ENCODE measurements around the gene SEMA3A.

SEMA3A gene

DNA sequence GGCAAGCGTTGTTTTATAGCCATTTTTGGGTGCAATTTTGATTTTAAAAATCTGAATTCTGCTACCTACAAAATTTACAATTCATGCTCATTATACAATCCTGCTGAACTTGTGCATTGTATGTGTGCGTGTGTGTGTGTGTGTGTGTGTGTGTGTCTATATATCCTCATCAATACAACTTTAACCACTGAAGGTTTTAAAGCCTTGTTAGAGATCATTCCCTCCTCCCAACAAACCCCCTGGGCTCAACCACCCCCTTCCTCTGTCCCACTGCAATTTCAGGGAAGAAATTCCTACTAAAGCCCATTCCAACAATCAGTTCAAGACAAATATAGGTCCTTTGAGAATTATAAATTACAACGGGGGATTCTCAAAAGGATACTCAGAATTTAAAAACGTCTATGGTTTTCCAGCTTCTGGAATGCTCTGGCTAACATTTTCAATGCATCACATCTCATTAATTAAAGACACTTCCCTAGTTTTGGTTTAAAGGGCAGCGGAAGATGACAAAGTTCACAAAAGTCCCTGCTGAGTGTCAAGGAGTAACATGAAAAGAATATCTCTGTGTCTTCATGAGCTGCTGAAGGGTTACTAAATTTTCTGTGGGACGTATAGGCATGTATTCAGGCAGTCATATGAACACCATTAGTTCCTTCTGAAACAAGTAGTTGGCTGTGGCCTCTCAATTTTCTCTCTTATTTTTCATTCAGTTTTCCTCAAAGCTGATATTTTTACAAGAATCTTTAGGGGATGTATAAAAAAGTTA, 889 bp upstream of the SEMA3A start:
- no peak for DNase-seq (ENCODE audit: low read depth, low spot score)

DNA sequence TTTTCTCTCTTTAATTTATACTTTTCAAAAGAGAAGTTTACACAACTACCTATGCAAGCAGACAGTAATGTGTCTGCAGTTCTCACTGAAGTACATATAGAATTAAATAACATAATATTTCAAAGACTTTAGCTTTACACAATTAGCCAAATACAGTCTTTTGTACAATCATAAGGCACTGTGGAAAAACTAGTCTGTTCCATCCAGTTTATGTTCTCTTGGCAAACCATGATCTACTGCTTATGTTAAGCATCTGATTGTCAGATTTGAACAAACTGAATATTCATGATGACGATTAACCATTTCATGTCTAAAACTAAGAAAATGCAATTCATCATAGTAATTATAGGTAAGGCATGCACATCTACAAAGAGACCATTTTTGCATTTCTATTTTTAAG, 842 bp downstream of the SEMA3A start:
- no peak for DNase-seq (ENCODE audit: low read depth, low spot score)

GRCh38 chr7:84191842-84192241, 2.7 kb downstream of the SEMA3A start:
- DNase-seq (ENCODE audit: low read depth, low spot score): no peak

DNA sequence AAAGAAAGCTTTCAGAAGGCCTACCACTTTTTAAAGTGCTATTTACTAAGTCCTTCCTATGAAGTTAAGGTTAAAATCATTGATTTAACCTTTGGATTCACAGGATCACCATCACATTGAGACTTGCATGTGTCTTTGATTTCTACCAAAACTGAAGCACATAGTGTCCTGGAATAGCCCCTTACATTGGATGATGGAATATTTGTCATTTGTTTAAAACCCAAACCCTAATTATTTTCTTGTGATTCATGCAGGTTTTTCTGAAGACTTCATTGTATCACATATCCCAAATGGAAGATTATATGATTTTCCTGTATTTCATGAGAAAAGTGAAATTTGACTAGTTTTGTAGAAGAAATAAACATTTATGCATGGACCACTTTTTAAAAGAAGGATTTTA, 3.3 kb downstream of the SEMA3A start:
- no peak for DNase-seq (ENCODE audit: low read depth, low spot score)

DNA sequence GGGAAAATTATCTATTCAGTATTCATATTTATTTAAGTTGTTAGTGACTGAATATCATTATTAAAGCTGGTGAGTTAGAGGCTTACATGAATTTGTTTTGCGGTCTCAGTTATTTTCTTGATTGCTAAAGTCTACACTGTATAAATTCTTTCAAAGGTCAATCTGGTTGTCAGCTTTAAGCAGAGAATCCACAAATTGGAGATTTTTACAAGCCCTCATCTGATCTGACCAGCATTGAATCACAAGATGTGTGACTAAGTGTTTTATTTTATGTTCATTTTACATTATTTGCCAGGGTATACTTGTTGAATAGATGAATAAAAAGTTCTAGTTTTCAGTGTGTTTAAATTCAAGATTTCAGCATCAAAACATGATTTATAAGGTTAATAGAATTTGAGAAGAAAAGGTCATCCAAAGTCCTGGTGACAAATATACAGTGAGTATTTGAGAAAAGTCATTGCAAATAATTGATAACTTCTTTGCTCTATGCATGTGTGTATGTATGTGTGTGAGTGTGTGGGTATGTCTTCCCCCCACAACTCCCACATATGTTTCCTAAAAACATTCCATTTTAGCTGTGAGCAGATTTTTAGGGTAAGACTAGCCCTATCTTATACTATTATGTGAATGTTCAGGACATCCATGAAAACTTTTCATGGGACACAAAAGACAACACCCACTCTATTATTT, 4.4 kb downstream of the SEMA3A start:
- DNase-seq (ENCODE audit: low read depth, low spot score): no peak

- no peak for DNase-seq (ENCODE audit: low read depth, low spot score)
These were observed 5.7 kb downstream of the SEMA3A start for GRCh38 chr7:84188786-84189405.

DNA sequence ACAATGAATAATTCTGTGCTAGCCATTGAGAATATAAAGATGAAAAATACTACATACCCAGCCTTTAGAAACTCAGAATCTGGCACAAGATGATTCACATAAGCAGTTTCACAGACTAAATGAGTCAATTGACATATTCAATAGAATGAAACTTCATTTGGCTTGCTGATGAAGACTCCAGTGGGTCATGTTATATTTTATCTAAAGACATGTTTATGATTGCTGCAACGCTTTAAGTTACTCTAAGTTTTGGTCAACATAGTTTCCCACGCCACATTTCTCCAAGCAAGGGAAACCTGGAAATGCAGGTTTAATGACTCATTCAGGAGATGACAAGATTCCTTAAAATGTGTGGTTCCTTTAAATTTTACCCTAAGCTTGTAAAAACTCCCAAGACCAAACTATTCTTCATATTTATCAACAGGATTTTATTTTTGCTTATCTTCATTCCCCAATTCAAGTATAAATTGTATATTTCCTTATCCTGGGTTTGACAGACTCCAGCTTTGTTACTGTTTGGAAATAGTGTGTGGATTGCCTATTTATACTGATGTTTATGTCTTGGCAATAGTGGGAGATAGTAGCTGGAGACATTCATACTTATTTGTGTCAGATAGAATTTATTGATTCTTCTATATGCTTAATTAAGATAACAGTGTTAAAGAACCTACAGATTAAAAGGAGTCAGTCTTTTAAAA, 6.6 kb downstream of the SEMA3A start:
- no peak for DNase-seq (ENCODE audit: low read depth, low spot score)

DNA sequence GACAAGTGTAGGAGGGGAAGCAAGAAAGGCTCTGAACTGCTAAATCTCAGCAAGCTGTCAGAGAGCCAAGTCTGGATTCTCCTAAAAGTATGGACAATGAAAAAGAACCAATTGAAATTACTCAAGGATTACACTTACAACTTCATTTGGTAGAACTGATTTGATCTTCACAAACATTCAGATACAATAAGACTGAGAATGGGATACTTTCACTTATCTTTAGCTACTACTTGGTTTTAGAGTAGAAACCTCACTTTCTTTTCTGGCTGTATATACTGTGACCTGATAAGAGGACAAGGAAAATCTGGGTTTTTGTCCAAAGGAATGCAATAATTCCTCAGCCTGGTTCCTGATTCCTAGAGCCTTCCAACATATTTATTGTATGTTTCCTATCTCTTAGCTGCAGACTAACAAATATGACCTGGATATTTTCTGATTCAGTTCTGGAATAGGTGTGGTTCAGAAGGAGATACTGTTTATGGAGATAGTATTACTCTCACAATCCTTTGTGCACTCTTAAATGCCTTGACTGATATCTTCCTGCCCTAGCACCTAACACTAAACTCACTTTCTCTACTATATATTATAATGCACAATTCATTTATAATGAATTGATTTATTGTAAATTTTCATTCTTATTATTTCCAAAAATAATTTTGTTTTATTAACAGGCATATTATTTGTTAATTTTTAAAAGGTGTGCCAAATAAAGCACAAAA, 7.3 kb downstream of the SEMA3A start:
- no peak for DNase-seq (ENCODE audit: low read depth, low spot score)

GRCh38 chr7:84183741-84184140, 10.8 kb downstream of the SEMA3A start:
- no peak for DNase-seq (ENCODE audit: low read depth, low spot score)

DNA sequence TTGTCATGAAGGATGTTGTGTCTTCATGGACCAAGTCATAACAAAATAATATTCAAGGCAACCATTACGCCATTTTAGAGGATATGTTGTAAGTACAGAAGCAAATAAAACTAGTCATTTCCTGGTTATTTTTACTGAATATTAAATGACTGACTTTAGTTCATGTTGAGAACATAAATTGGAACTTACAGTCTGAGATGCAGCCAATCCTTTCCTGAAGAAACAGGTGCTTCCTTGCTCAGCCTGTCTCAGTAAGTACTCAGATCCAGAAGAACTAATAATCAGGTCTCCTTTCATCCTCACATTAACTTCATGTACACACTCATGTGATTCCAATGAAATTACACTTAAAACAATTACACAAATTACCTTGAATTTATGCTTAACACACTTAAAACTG, 12.3 kb downstream of the SEMA3A start:
- no peak for DNase-seq (ENCODE audit: low read depth, low spot score)

DNA sequence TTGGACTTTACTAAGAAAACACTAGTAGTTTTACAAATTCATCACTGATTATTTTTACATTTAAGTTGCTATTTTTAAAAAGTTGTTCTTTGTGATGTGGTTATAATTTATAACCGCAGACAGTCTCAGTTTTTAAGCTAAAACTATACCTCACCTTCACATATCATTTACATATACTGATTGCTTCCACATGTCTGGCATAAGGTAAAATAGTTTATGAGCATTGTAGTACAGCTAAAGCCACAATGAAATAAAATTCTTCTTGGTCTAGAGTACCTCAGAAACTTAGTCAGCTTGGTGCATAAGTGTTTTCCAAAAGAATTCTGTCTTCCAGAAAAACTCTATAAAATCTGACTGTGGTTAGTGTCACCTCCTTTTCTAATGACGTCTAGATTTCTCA, 13.0 kb downstream of the SEMA3A start:
- DNase-seq (ENCODE audit: low read depth, low spot score): no peak

DNA sequence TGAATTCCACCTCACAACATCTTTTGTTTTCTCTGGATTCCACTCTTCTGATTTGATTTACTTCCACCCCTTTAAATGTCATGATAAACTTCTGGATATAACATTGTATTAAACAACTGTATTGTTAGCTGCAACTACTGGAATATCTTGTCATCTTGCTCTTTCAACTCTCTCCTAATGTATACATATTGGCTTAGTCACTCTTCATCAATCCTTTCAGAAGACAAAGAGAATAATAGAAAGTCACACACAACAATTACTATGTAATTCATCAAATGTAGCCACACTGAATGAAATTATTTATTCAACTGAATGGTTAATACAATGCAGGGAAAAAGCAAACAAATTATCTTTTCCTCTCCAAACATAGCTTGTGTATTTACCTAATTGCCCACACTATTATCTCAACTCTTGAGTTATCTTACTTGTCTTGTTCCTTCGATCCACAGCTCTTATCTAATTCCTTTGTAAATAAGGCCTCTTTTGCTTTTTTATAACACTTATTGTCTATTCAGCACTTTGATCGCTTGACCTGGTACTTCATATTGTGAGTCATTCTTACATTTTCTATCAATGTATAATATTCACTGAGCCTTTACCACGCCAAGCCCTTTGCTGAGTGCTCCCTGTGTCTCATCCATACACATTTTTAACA, 16.7 kb downstream of the SEMA3A start:
- no peak for DNase-seq (ENCODE audit: low read depth, low spot score)

DNA sequence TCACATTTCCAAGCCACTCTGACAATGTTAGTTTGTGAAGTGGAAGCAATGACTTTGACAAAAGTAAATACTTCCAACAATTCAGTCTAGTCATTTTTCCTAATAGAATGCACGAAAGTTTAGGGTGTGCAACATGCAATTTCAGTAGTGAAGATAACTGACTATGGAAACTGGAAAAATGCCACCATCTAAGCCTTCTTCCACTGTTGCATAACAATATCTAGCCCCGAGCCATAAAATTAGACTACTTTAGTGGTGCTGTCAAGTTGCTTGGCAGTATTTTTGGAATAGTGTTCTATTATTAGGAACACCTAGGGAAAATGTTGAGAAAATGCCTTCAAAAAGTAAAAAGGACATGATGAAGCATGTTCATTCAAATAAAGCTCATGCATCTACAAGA, 17.9 kb downstream of the SEMA3A start:
- DNase-seq (ENCODE audit: low read depth, low spot score): no peak

DNA sequence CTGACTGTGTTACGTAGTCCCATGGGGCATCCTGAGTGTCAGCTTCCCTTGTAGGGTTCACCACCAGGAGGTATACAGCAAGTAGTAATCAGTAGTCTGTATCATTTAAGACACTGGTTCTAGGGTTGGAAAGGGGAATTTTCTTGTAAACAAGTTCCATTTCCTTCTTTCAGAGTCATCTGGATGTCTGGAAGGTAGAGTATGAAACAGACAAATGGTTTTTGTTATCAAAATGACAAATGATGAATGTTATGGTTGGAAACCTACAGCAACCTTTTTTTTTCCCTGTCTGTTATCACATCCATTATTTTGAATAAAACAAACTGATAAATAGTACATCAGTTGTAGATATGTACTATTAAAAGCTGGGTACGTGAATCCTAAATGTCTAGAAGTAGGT, 19.1 kb downstream of the SEMA3A start:
- DNase-seq (ENCODE audit: low read depth, low spot score): no peak

- no peak for DNase-seq (ENCODE audit: low read depth, low spot score)
These were observed 23.9 kb downstream of the SEMA3A start for GRCh38 chr7:84170646-84171045.

DNA sequence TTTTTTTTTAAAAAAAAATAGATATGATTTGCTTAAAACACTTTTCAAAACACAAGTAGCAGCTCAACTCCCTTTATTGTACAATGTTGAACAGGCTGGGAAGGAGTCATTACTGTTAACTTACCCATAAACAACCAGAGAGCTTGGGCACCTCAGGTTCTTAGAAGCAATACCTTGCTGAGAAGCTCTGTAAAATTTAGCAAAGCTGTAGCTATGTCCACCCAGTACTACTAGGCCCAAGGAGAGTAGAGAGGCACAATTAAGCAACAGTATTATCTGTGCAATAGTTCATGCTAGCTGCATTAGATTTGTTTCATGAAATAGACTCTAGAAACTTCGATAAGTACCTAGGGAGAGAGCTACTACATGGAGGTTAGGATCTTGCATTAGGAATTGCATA, 32.0 kb downstream of the SEMA3A start:
- DNase-seq (ENCODE audit: low read depth, low spot score): no peak

- no peak for DNase-seq (ENCODE audit: low read depth, low spot score)
These were observed 32.5 kb downstream of the SEMA3A start for GRCh38 chr7:84162125-84162524.

- no peak for DNase-seq (ENCODE audit: low read depth, low spot score)
These were observed 33.2 kb downstream of the SEMA3A start for GRCh38 chr7:84161398-84161797.

GRCh38 chr7:84159435-84159834, 35.2 kb downstream of the SEMA3A start:
- no peak for DNase-seq (ENCODE audit: low read depth, low spot score)

GRCh38 chr7:84157171-84157570, 37.4 kb downstream of the SEMA3A start:
- DNase-seq (ENCODE audit: low read depth, low spot score): no peak
